ENCODE results near the gene CHAF1A. TPM values are rescaled to one million over a fixed set of nuclear protein-coding genes. Genes with fewer than 3 reads are reported as not detected.

CHAF1A gene
- total and polyA plus RNA-seq, 2 of the 8 experiments (the other 6 are each of a cell fraction or from before 2014, with no cell fraction given): 122 to 147 TPM

- ChIA-PET POLR2A (ENCODE audit: partially characterized antibody) (interaction anchor here (0.7 to 5.2 kb wide), 11 partner anchors 11 to 58 kb away, joined by 3 to 57 read pairs (median 5); partner anchors contain the start of gene CHAF1A), CTCF (ENCODE audit: partially characterized antibody) (interaction anchor here (0.8 to 7.2 kb wide), 9 partner anchors 9 to 125 kb away, joined by 3 to 72 read pairs (median 6); partner anchors contain the start of genes CHAF1A and SH3GL1)
- Histone ChIP-seq H3K4me1 (replicated peaks in 1 of 4; ENCODE audit: control insufficient read depth in 3 of 4, insufficient read depth in 4 of 4, low read length in 3 of 4) (peaks cover 10 to 39% (median 26%) of the 10 kb centered on the region in 4 experiments), H3K4me3 (ENCODE audit: extremely low read depth in 1 of 4, insufficient read depth in 2 of 4, low read depth in 3 of 4, low read length in 4 of 4) (peak overlapping the region in 2 of 4 experiments; percentile 19 to 48; a peak in 1 of 8 replicates), H2BK20ac (ENCODE audit: low read length) (no peak overlapping the region), H3K27ac (ENCODE audit: low read depth, low read length) (no peak overlapping the region), H3K9me3 (ENCODE audit: insufficient read depth in 2 of 2, low read depth in 1 of 2, low read length in 1 of 2) (no peaks in the 10 kb centered on the region), H3K9ac (replicated peaks in 1 of 4; ENCODE audit: extremely low read depth in 1 of 4, low read depth in 3 of 4, low read length in 3 of 4) (no peak overlapping the region; a peak in 1 of 7 replicates), H2BK5ac (ENCODE audit: low read depth, low read length) (no peak overlapping the region), H3K23ac (ENCODE audit: insufficient read length) (no peak overlapping the region), H2BK12ac (ENCODE audit: low read depth, low read length) (no peak overlapping the region), H2AFZ (ENCODE audit: low read length) (no peak overlapping the region), H3K79me2 (ENCODE audit: control insufficient read depth in 1 of 2, insufficient read depth in 2 of 2, low read length in 2 of 2) (peaks cover 0 to 83% of the 10 kb centered on the region in 2 experiments; a peak in 2 of 4 replicates), H3K36me3 (ENCODE audit: control insufficient read depth in 2 of 4, insufficient read depth in 4 of 4, low read length in 3 of 4) (no peaks in the 10 kb centered on the region), H2BK120ac (replicated peaks; ENCODE audit: low read depth, low read length) (no peak overlapping the region), H4K8ac (ENCODE audit: extremely low read depth, insufficient read depth, low read length) (no peak overlapping the region), H3K18ac (ENCODE audit: extremely low read depth, low read length) (no peak overlapping the region), H3K4me2 (ENCODE audit: insufficient read depth in 1 of 2, low read depth in 2 of 2, low read length in 2 of 2) (peak overlapping the region; percentile 61 to 89), H2BK15ac (ENCODE audit: low read length) (no peak overlapping the region), H2AK5ac (ENCODE audit: low read depth, low read length) (no peak overlapping the region), H3K56ac (replicated peaks; ENCODE audit: insufficient read length, low read depth, low read length) (no peak overlapping the region), H4K91ac (replicated peaks; ENCODE audit: insufficient read length, low read length) (no peak overlapping the region), H3K79me1 (ENCODE audit: low read depth, low read length) (peaks cover 37% of the 10 kb centered on the region), H3K27me3 (replicated peaks in 1 of 4; ENCODE audit: control insufficient read depth in 3 of 4, extremely low read depth in 1 of 4, insufficient read depth in 3 of 4, low read length in 3 of 4) (no peaks in the 10 kb centered on the region), H3K14ac (ENCODE audit: insufficient read length) (no peak overlapping the region), H4K20me1 (replicated peaks in 1 of 2; ENCODE audit: control insufficient read depth in 1 of 2, insufficient read depth in 2 of 2, low read length in 2 of 2) (peaks cover 23 to 46% of the 10 kb centered on the region in 2 experiments), H4K5ac (ENCODE audit: insufficient read length, low read depth, low read length) (no peak overlapping the region), H3K23me2 (ENCODE audit: low read depth, low read length) (no peaks in the 10 kb centered on the region; the same call in 1 of the 2 replicates), H3K4ac (replicated peaks; ENCODE audit: insufficient read length, low read depth, low read length) (no peak overlapping the region)
- FAIRE-seq: no peak
- no peak for DNase-seq (ENCODE audit: low read depth in 1 of 2, low spot score in 2 of 2)
- WGBS, 2 experiments (ENCODE audit: extremely low coverage in 1 of 2, insufficient coverage in 1 of 2, insufficient read length in 1 of 2, insufficient replicate concordance in 2 of 2, low coverage in 1 of 2, low lambda C conversion rate in 2 of 2, missing lambda C conversion rate in 1 of 2): 75% methylated on average over 9 of the region's 9 CpGs; no CpG with 5 or more reads in 1 of the 2 experiments
- TF ChIP-seq MAX (IDR thresholded peaks at IDR 0.05) (no peak), E2F6 (IDR thresholded peaks at IDR 0.05) (no peak), HDAC6 (IDR thresholded peaks at IDR 0.05; ENCODE audit: low read depth, low read length) (no peak), CHD2 (IDR thresholded peaks at IDR 0.05; ENCODE audit: low read length) (no peak), CEBPB (IDR thresholded peaks at IDR 0.05; ENCODE audit: low read depth, low read length) (no peak), CTBP2 (IDR thresholded peaks at IDR 0.05; ENCODE audit: borderline replicate concordance, insufficient read depth, insufficient read length, low read length) (no peak), MAFK (IDR thresholded peaks at IDR 0.05; ENCODE audit: low read depth, low read length) (no peak), SAP30 (IDR thresholded peaks at IDR 0.05; ENCODE audit: insufficient read depth, insufficient replicate concordance, low read length) (no peak), TAF7 (optimal IDR thresholded peaks at IDR 0.05; ENCODE audit: borderline replicate concordance, low read depth, low read length) (no peak), ASH2L (IDR thresholded peaks at IDR 0.05; ENCODE audit: low read length) (no peak), CBX8 (IDR thresholded peaks at IDR 0.05; ENCODE audit: borderline replicate concordance, low read depth, low read length) (no peak), JUN (IDR thresholded peaks at IDR 0.05; ENCODE audit: low read depth, low read length) (no peak)
Observed at GRCh38 chr19:4391306-4391693, 11.1 kb upstream of the CHAF1A start.
